Measurements from ENCODE around the gene E2F6.

Gene E2F6

GRCh38 chr2:11457935-11458334 is 8.0 kb downstream of the E2F6 start:
- no peaks in the 10 kb centered on the region for H3K9me3 ChIP-seq (ENCODE audit: control insufficient read depth, low read length)
- H3K4me3 ChIP-seq (ENCODE audit: extremely low read depth, insufficient read depth, low read length, poor library complexity, severe bottlenecking), result no peak overlapping the region
- H3K36me3 ChIP-seq (ENCODE audit: control insufficient read depth, insufficient read depth, low read length), result peaks cover 60% of the 10 kb centered on the region
- no peak overlapping the region for H3K27ac ChIP-seq (ENCODE audit: low read depth, low read length, severe bottlenecking)
- WGBS, 2 experiments (ENCODE audit: insufficient coverage in 2 of 2), result 100% methylated on average over 1 of the region's 1 CpG
- peaks cover 12% of the 10 kb centered on the region for H3K4me1 ChIP-seq (ENCODE audit: control insufficient read depth, insufficient read depth, low read length, poor library complexity, severe bottlenecking)

GRCh38 chr2:11456251-11456650 is 9.7 kb downstream of the E2F6 start:
- Histone ChIP-seq H3K9me3 (ENCODE audit: control insufficient read depth, low read length) (no peaks in the 10 kb centered on the region), H3K4me1 (ENCODE audit: control insufficient read depth, insufficient read depth, low read length, poor library complexity, severe bottlenecking) (peaks cover 7% of the 10 kb centered on the region), H3K4me3 (ENCODE audit: extremely low read depth, insufficient read depth, low read length, poor library complexity, severe bottlenecking) (no peak overlapping the region), H3K27ac (ENCODE audit: low read depth, low read length, severe bottlenecking) (peak overlapping the region; percentile 8), H3K36me3 (ENCODE audit: control insufficient read depth, insufficient read depth, low read length) (peaks cover 68% of the 10 kb centered on the region)
- WGBS, 2 experiments (ENCODE audit: insufficient coverage in 2 of 2), result 76 to 96% methylated on average over 2 to 3 of the region's 3 CpGs

GRCh38 chr2:11454824-11455223 is 11.1 kb downstream of the E2F6 start:
- peaks cover 7% of the 10 kb centered on the region for H3K4me1 ChIP-seq (ENCODE audit: control insufficient read depth, insufficient read depth, low read length, poor library complexity, severe bottlenecking)
- no peak overlapping the region for H3K4me3 ChIP-seq (ENCODE audit: extremely low read depth, insufficient read depth, low read length, poor library complexity, severe bottlenecking)
- 80 to 100% methylated on average over 1 to 3 of the region's 6 CpGs for WGBS, 2 experiments (ENCODE audit: insufficient coverage in 2 of 2)
- H3K9me3 ChIP-seq (ENCODE audit: control insufficient read depth, low read length), result no peaks in the 10 kb centered on the region
- peaks cover 76% of the 10 kb centered on the region for H3K36me3 ChIP-seq (ENCODE audit: control insufficient read depth, insufficient read depth, low read length)
- H3K27ac ChIP-seq (ENCODE audit: low read depth, low read length, severe bottlenecking), result no peak overlapping the region

GRCh38 chr2:11450791-11451190 is 15.2 kb downstream of the E2F6 start:
- H3K9me3 ChIP-seq (ENCODE audit: control insufficient read depth, low read length), result no peaks in the 10 kb centered on the region
- H3K4me1 ChIP-seq (ENCODE audit: control insufficient read depth, insufficient read depth, low read length, poor library complexity, severe bottlenecking), result no peaks in the 10 kb centered on the region
- H3K36me3 ChIP-seq (ENCODE audit: control insufficient read depth, insufficient read depth, low read length), result peaks cover 91% of the 10 kb centered on the region
- H3K27ac ChIP-seq (ENCODE audit: low read depth, low read length, severe bottlenecking), result no peak overlapping the region
- no peak overlapping the region for H3K4me3 ChIP-seq (ENCODE audit: extremely low read depth, insufficient read depth, low read length, poor library complexity, severe bottlenecking)
- WGBS, 2 experiments (ENCODE audit: insufficient coverage in 2 of 2), result 85% methylated on average over 2 of the region's 2 CpGs; no CpG with 5 or more reads in 1 of the 2 experiments

- peaks cover 10% of the 10 kb centered on the region for H3K9me3 ChIP-seq (ENCODE audit: control insufficient read depth, low read length)
- H3K4me1 ChIP-seq (ENCODE audit: control insufficient read depth, insufficient read depth, low read length, poor library complexity, severe bottlenecking), result no peaks in the 10 kb centered on the region
- peaks cover 89% of the 10 kb centered on the region for H3K36me3 ChIP-seq (ENCODE audit: control insufficient read depth, insufficient read depth, low read length)
- WGBS, 2 experiments (ENCODE audit: insufficient coverage in 2 of 2), result 74 to 75% methylated on average over 12 to 13 of the region's 14 CpGs
- H3K27ac ChIP-seq (ENCODE audit: low read depth, low read length, severe bottlenecking), result no peak overlapping the region
- no peak overlapping the region for H3K4me3 ChIP-seq (ENCODE audit: extremely low read depth, insufficient read depth, low read length, poor library complexity, severe bottlenecking)
These were observed 19.2 kb downstream of the E2F6 start for GRCh38 chr2:11446733-11447248.

- H3K36me3 ChIP-seq (ENCODE audit: control insufficient read depth, insufficient read depth, low read length), result peaks cover 86% of the 10 kb centered on the region
- 100% methylated on average over 1 to 3 of the region's 4 CpGs for WGBS, 2 experiments (ENCODE audit: insufficient coverage in 2 of 2)
These were observed 21.2 kb downstream of the E2F6 start for GRCh38 chr2:11444737-11445136.

GRCh38 chr2:11438555-11439080 is 27.3 kb downstream of the E2F6 start:
- H3K36me3 ChIP-seq (ENCODE audit: control insufficient read depth, insufficient read depth, low read length), result peaks cover 66% of the 10 kb centered on the region
- WGBS, 2 experiments (ENCODE audit: insufficient coverage in 2 of 2), result 97 to 100% methylated on average over 5 to 8 of the region's 9 CpGs
- peaks cover 20% of the 10 kb centered on the region for H3K9me3 ChIP-seq (ENCODE audit: control insufficient read depth, low read length)
- H3K4me3 ChIP-seq (ENCODE audit: extremely low read depth, insufficient read depth, low read length, poor library complexity, severe bottlenecking), result no peak overlapping the region
- H3K4me1 ChIP-seq (ENCODE audit: control insufficient read depth, insufficient read depth, low read length, poor library complexity, severe bottlenecking), result no peaks in the 10 kb centered on the region
- H3K27ac ChIP-seq (ENCODE audit: low read depth, low read length, severe bottlenecking), result no peak overlapping the region

More at GRCh38 chr2:11444737-11445136, 21.2 kb downstream of the E2F6 start:
- no peaks in the 10 kb centered on the region for H3K4me1 ChIP-seq (ENCODE audit: control insufficient read depth, insufficient read depth, low read length, poor library complexity, severe bottlenecking)
- no peak overlapping the region for H3K4me3 ChIP-seq (ENCODE audit: extremely low read depth, insufficient read depth, low read length, poor library complexity, severe bottlenecking)
- H3K9me3 ChIP-seq (ENCODE audit: control insufficient read depth, low read length), result peaks cover 14% of the 10 kb centered on the region
- H3K27ac ChIP-seq (ENCODE audit: low read depth, low read length, severe bottlenecking), result no peak overlapping the region

- Histone ChIP-seq H3K36me3 (ENCODE audit: control insufficient read depth, insufficient read depth, low read length) (peaks cover 56% of the 10 kb centered on the region), H3K9me3 (ENCODE audit: control insufficient read depth, low read length) (peaks cover 15% of the 10 kb centered on the region), H3K4me1 (ENCODE audit: control insufficient read depth, insufficient read depth, low read length, poor library complexity, severe bottlenecking) (no peaks in the 10 kb centered on the region), H3K27ac (ENCODE audit: low read depth, low read length, severe bottlenecking) (no peak overlapping the region), H3K4me3 (ENCODE audit: extremely low read depth, insufficient read depth, low read length, poor library complexity, severe bottlenecking) (no peak overlapping the region)
- WGBS, 2 experiments (ENCODE audit: insufficient coverage in 2 of 2), result 97 to 98% methylated on average over 3 to 5 of the region's 5 CpGs
These were observed 28.4 kb downstream of the E2F6 start for GRCh38 chr2:11437602-11438001.

- Histone ChIP-seq H3K9me3 (ENCODE audit: control insufficient read depth, low read length) (peaks cover 9% of the 10 kb centered on the region), H3K4me1 (ENCODE audit: control insufficient read depth, insufficient read depth, low read length, poor library complexity, severe bottlenecking) (no peaks in the 10 kb centered on the region), H3K4me3 (ENCODE audit: extremely low read depth, insufficient read depth, low read length, poor library complexity, severe bottlenecking) (no peak overlapping the region), H3K27ac (ENCODE audit: low read depth, low read length, severe bottlenecking) (no peak overlapping the region), H3K36me3 (ENCODE audit: control insufficient read depth, insufficient read depth, low read length) (peaks cover 35% of the 10 kb centered on the region)
- 94 to 100% methylated on average over 3 to 5 of the region's 8 CpGs for WGBS, 2 experiments (ENCODE audit: insufficient coverage in 2 of 2)
These were observed 30.9 kb downstream of the E2F6 start for GRCh38 chr2:11435036-11435435.

- Histone ChIP-seq H3K4me1 (ENCODE audit: control insufficient read depth, insufficient read depth, low read length, poor library complexity, severe bottlenecking) (no peaks in the 10 kb centered on the region), H3K27ac (ENCODE audit: low read depth, low read length, severe bottlenecking) (no peak overlapping the region), H3K4me3 (ENCODE audit: extremely low read depth, insufficient read depth, low read length, poor library complexity, severe bottlenecking) (no peak overlapping the region), H3K36me3 (ENCODE audit: control insufficient read depth, insufficient read depth, low read length) (peaks cover 30% of the 10 kb centered on the region), H3K9me3 (ENCODE audit: control insufficient read depth, low read length) (peaks cover 9% of the 10 kb centered on the region)
- WGBS, 2 experiments (ENCODE audit: insufficient coverage in 2 of 2), result 87 to 94% methylated on average over 4 to 6 of the region's 7 CpGs
These were observed 31.5 kb downstream of the E2F6 start for GRCh38 chr2:11434443-11434842.

GRCh38 chr2:11433822-11434221 is 32.1 kb downstream of the E2F6 start:
- WGBS, 2 experiments (ENCODE audit: insufficient coverage in 2 of 2), result 80 to 100% methylated on average over 1 to 2 of the region's 5 CpGs
- no peak overlapping the region for H3K4me3 ChIP-seq (ENCODE audit: extremely low read depth, insufficient read depth, low read length, poor library complexity, severe bottlenecking)
- peaks cover 7% of the 10 kb centered on the region for H3K9me3 ChIP-seq (ENCODE audit: control insufficient read depth, low read length)
- H3K4me1 ChIP-seq (ENCODE audit: control insufficient read depth, insufficient read depth, low read length, poor library complexity, severe bottlenecking), result no peaks in the 10 kb centered on the region
- H3K36me3 ChIP-seq (ENCODE audit: control insufficient read depth, insufficient read depth, low read length), result peaks cover 24% of the 10 kb centered on the region
- H3K27ac ChIP-seq (ENCODE audit: low read depth, low read length, severe bottlenecking), result no peak overlapping the region

All from mesodermal cell (in vitro differentiated cells).